C4-2B (cell line): ENCODE measurements around the gene MARCHF5.

Experiments used
- H3K27ac ChIP-seq: fragments of 450-650 bp; 2 replicates; pipeline ENCODE4 v1.5.1; 2017
- CTCF ChIP-seq: fragments of 450-650 bp; conservative IDR thresholded peaks from 2 replicates; pipeline ENCODE4 v1.5.1; 2017; ENCODE audit warnings: mild to moderate bottlenecking
- ZFX ChIP-seq: fragments of 450-650 bp; IDR thresholded peaks from 2 replicates; pipeline ENCODE4 v1.6.1; 2017

MARCHF5 gene

GRCh38 chr10:92363498-92363897 is 72.5 kb downstream of the MARCHF5 start:
- TF ChIP-seq CTCF = no peak
- TF ChIP-seq ZFX = no peak
- no peak overlapping the region for H3K27ac ChIP-seq

GRCh38 chr10:92366412-92367021 is 75.5 kb downstream of the MARCHF5 start:
- TF ChIP-seq CTCF = no peak
- no peak for TF ChIP-seq ZFX
- no peak overlapping the region for H3K27ac ChIP-seq

- TF ChIP-seq ZFX (no peak), CTCF (no peak)
- H3K27ac ChIP-seq = no peak overlapping the region
Observed at GRCh38 chr10:92377962-92378361, 87.0 kb downstream of the MARCHF5 start.

GRCh38 chr10:92381543-92381954 is 90.6 kb downstream of the MARCHF5 start:
- TF ChIP-seq ZFX = no peak
- TF ChIP-seq CTCF = no peak
- H3K27ac ChIP-seq = no peak overlapping the region

- TF ChIP-seq CTCF (no peak), ZFX (no peak)
- no peak overlapping the region for H3K27ac ChIP-seq
Observed at GRCh38 chr10:92382631-92383030, 91.7 kb downstream of the MARCHF5 start.

GRCh38 chr10:92384741-92385140 is 93.8 kb downstream of the MARCHF5 start:
- TF ChIP-seq ZFX (no peak), CTCF (no peak)
- H3K27ac ChIP-seq = no peak overlapping the region

- TF ChIP-seq CTCF = no peak
- TF ChIP-seq ZFX = no peak
- H3K27ac ChIP-seq = no peak overlapping the region
Observed at GRCh38 chr10:92385831-92386230, 94.9 kb downstream of the MARCHF5 start.
